ENCODE measurements around the gene CUL4A.

GRCh38 chr13:113187263-113187669 lies 22.1 kb upstream of the CUL4A start:
- no peak for TF ChIP-seq POLR2AphosphoS5 (IDR thresholded peaks at IDR 0.05)
- TF ChIP-seq CTCF (IDR thresholded peaks at IDR 0.05; ENCODE audit: poor library complexity, severe bottlenecking), result no peak
- TF ChIP-seq SMC3 (conservative IDR thresholded peaks at IDR 0.05; ENCODE audit: poor library complexity), result no peak
- no peak for TF ChIP-seq EP300 (conservative IDR thresholded peaks at IDR 0.05; ENCODE audit: poor library complexity, severe bottlenecking)
- no peak for TF ChIP-seq RAD21 (conservative IDR thresholded peaks at IDR 0.05)
- no peak for TF ChIP-seq EZH2 (IDR thresholded peaks at IDR 0.05; ENCODE audit: borderline replicate concordance, insufficient read depth, low read length, poor library complexity, severe bottlenecking)
- TF ChIP-seq REST (IDR thresholded peaks at IDR 0.05; ENCODE audit: borderline replicate concordance), result no peak
- no peak for TF ChIP-seq TAF1 (IDR thresholded peaks at IDR 0.05; ENCODE audit: low read depth)
- TF ChIP-seq MXI1 (conservative IDR thresholded peaks at IDR 0.05; ENCODE audit: poor library complexity, severe bottlenecking), result no peak
